GM12891 (cell line): ENCODE data around the gene MAMDC4.

ENCODE experiments used
- POLR2A ChIP-seq: IDR thresholded peaks from 2 replicates; pipeline ENCODE4 v1.6.1; 2011; ENCODE audit warnings: low read depth, low read length, control low read depth
- POLR2AphosphoS5 ChIP-seq: IDR thresholded peaks from 2 replicates; pipeline ENCODE4 v1.6.1; 2011; ENCODE audit warnings: low read depth, low read length, control low read depth
- POU2F2 ChIP-seq: IDR thresholded peaks from 2 replicates; pipeline ENCODE4 v1.6.1; 2011; ENCODE audit warnings: low read depth, mild to moderate bottlenecking, control low read depth, low read length, moderate library complexity
- TAF1 ChIP-seq: IDR thresholded peaks from 2 replicates; pipeline ENCODE4 v1.6.1; 2011; ENCODE audit warnings: low read depth, low read length, control low read depth

DNA sequence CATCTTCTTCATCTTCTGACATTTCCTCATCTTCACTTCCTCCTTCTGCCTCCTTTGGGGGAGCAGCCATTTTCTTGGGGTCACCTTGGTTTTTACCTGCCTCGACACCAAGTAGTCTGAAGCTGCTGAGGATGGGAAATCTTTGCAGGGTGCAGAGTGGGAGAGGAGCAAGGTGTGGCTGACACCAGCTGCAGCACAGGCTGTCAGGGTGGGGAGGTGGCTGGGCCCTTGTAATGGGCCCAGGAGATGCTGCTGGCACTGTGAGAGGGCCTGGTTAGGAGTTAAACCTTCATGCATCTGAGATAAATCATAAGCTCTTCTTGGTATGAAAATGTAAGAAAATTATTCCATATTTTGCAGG lies 36.7 kb upstream of the MAMDC4 start:
- no peak for TF ChIP-seq POLR2A
- TF ChIP-seq TAF1, result no peak
- no peak for TF ChIP-seq POLR2AphosphoS5
- no peak for TF ChIP-seq POU2F2
